IPS-20b (cell line): ENCODE measurements around the gene FMNL1.
"Not testable (repeated sequence)": the region's sequence is repeated elsewhere in the genome, so short reads cannot be mapped to it uniquely, and the experiment has no call there.

Source experiments
- H3K27ac ChIP-seq: one replicate; pipeline ENCODE4 v1.5.1; 2013; ENCODE audit warnings: low read length
- H3K27me3 ChIP-seq: 2 replicates; pipeline ENCODE4 v1.6.1; 2013; ENCODE audit warnings: mild to moderate bottlenecking, low read length, inconsistent platforms; ENCODE audit not compliant: insufficient read depth
- H3K36me3 ChIP-seq: 2 replicates; pipeline ENCODE4 v1.6.1; 2013; ENCODE audit warnings: low read depth, mild to moderate bottlenecking, inconsistent platforms, low read length, moderate library complexity; ENCODE audit not compliant: insufficient read depth
- H3K4me1 ChIP-seq: 2 replicates; pipeline ENCODE4 v1.6.1; 2013; ENCODE audit warnings: mild to moderate bottlenecking, control low read depth, inconsistent platforms, low read length, moderate library complexity; ENCODE audit not compliant: insufficient read depth
- H3K4me3 ChIP-seq: 2 replicates; pipeline ENCODE4 v1.5.1; 2013; ENCODE audit warnings: mild to moderate bottlenecking, low read length, inconsistent platforms
- H3K9ac ChIP-seq: 2 replicates; pipeline ENCODE4 v1.6.1; 2013; ENCODE audit warnings: low read depth, mild to moderate bottlenecking, inconsistent platforms, low read length, moderate library complexity
- H3K9me3 ChIP-seq: 2 replicates; pipeline ENCODE4 v1.6.1; 2013; ENCODE audit warnings: mild to moderate bottlenecking, low read depth, low read length, inconsistent platforms; ENCODE audit not compliant: insufficient read depth

The FMNL1 gene

GRCh38 chr17:45197108-45197507 is 24.6 kb upstream of the FMNL1 start:
- H3K9me3 ChIP-seq: no peaks in the 10 kb centered on the region
- H3K4me3 ChIP-seq: peak overlapping the region; percentile 37; the same call in 1 of the 2 replicates
- no peaks in the 10 kb centered on the region for H3K27me3 ChIP-seq
- H3K27ac ChIP-seq: no peak overlapping the region
- peaks cover 5% of the 10 kb centered on the region; the same call in 1 of the 2 replicates for H3K4me1 ChIP-seq
- no peaks in the 10 kb centered on the region for H3K36me3 ChIP-seq
- H3K9ac ChIP-seq: peak overlapping the region; percentile 19; the same call in 1 of the 2 replicates

GRCh38 chr17:45197555-45198334 is 23.9 kb upstream of the FMNL1 start:
- Histone ChIP-seq H3K27ac (no peak overlapping the region), H3K9ac (peak overlapping the region; percentile 19; the same call in 1 of the 2 replicates)

GRCh38 chr17:45200701-45201100 is 21.0 kb upstream of the FMNL1 start:
- Histone ChIP-seq H3K27ac (no peak overlapping the region), H3K9ac (no peak overlapping the region), H3K9me3 (no peaks in the 10 kb centered on the region), H3K4me3 (no peak overlapping the region), H3K4me1 (peaks cover 5% of the 10 kb centered on the region; the same call in 1 of the 2 replicates), H3K27me3 (no peaks in the 10 kb centered on the region), H3K36me3 (no peaks in the 10 kb centered on the region)

More at GRCh38 chr17:45197555-45198334, 23.9 kb upstream of the FMNL1 start:
- no peaks in the 10 kb centered on the region for H3K9me3 ChIP-seq
- H3K4me1 ChIP-seq: peaks cover 5% of the 10 kb centered on the region; the same call in 1 of the 2 replicates
- peak overlapping the region; percentile 37; the same call in 1 of the 2 replicates for H3K4me3 ChIP-seq
- no peaks in the 10 kb centered on the region for H3K27me3 ChIP-seq
- H3K36me3 ChIP-seq: no peaks in the 10 kb centered on the region

- no peaks in the 10 kb centered on the region for H3K36me3 ChIP-seq
- no peak overlapping the region for H3K4me3 ChIP-seq
- H3K9me3 ChIP-seq: no peaks in the 10 kb centered on the region
- peaks cover 5% of the 10 kb centered on the region; the same call in 1 of the 2 replicates for H3K4me1 ChIP-seq
- no peak overlapping the region for H3K9ac ChIP-seq
- H3K27me3 ChIP-seq: no peaks in the 10 kb centered on the region
- no peak overlapping the region for H3K27ac ChIP-seq
These were observed 20.2 kb upstream of the FMNL1 start for GRCh38 chr17:45201457-45201856.

GRCh38 chr17:45201880-45202279 is 19.8 kb upstream of the FMNL1 start:
- not testable (repeated sequence) for H3K27ac ChIP-seq, H3K9me3 ChIP-seq, H3K4me1 ChIP-seq, H3K9ac ChIP-seq, H3K27me3 ChIP-seq, H3K4me3 ChIP-seq, H3K36me3 ChIP-seq

- peaks cover 50% of the 10 kb centered on the region for H3K27me3 ChIP-seq
- no peak overlapping the region for H3K9ac ChIP-seq
- H3K27ac ChIP-seq: no peak overlapping the region
- H3K36me3 ChIP-seq: no peaks in the 10 kb centered on the region
- no peaks in the 10 kb centered on the region for H3K4me1 ChIP-seq
- no peaks in the 10 kb centered on the region for H3K9me3 ChIP-seq
- no peak overlapping the region for H3K4me3 ChIP-seq
These were observed 2.6 kb upstream of the FMNL1 start for GRCh38 chr17:45218895-45219661.

GRCh38 chr17:45220079-45220478 is 1.6 kb upstream of the FMNL1 start:
- no peak overlapping the region for H3K9ac ChIP-seq
- no peaks in the 10 kb centered on the region for H3K36me3 ChIP-seq
- H3K27ac ChIP-seq: no peak overlapping the region
- H3K4me3 ChIP-seq: no peak overlapping the region
- H3K27me3 ChIP-seq: peaks cover 60% of the 10 kb centered on the region
- no peaks in the 10 kb centered on the region for H3K9me3 ChIP-seq
- H3K4me1 ChIP-seq: no peaks in the 10 kb centered on the region

GRCh38 chr17:45222014-45222288 is 266 bp downstream of the FMNL1 start:
- Histone ChIP-seq H3K4me1 (no peaks in the 10 kb centered on the region), H3K4me3 (peak overlapping the region; percentile 69; the same call in 1 of the 2 replicates), H3K27me3 (peaks cover 61% of the 10 kb centered on the region), H3K9me3 (no peaks in the 10 kb centered on the region), H3K9ac (no peak overlapping the region), H3K27ac (no peak overlapping the region), H3K36me3 (no peaks in the 10 kb centered on the region)

- peaks cover 61% of the 10 kb centered on the region for H3K27me3 ChIP-seq
- peak overlapping the region; percentile 69 for H3K4me3 ChIP-seq
These were observed 757 bp downstream of the FMNL1 start for GRCh38 chr17:45222289-45222995.

GRCh38 chr17:45222996-45223538 is 1.4 kb downstream of the FMNL1 start:
- H3K9ac ChIP-seq: no peak overlapping the region
- no peaks in the 10 kb centered on the region for H3K9me3 ChIP-seq
- no peaks in the 10 kb centered on the region for H3K4me1 ChIP-seq
- H3K27me3 ChIP-seq: peaks cover 61% of the 10 kb centered on the region
- H3K4me3 ChIP-seq: peak overlapping the region; percentile 69; the same call in 1 of the 2 replicates
- no peaks in the 10 kb centered on the region for H3K36me3 ChIP-seq
- no peak overlapping the region for H3K27ac ChIP-seq

More at GRCh38 chr17:45222289-45222995, 757 bp downstream of the FMNL1 start:
- Histone ChIP-seq H3K4me1 (no peaks in the 10 kb centered on the region), H3K27ac (no peak overlapping the region), H3K9ac (no peak overlapping the region), H3K9me3 (no peaks in the 10 kb centered on the region), H3K36me3 (no peaks in the 10 kb centered on the region)
